HepG2 (cell line): ENCODE data around the gene COQ6. TPM values are rescaled to one million over a fixed set of nuclear protein-coding genes. Genes with fewer than 3 reads are reported as not detected.

Source experiments
- BRCA1 ChIP-seq: sonication (generic); formaldehyde crosslinking; IDR thresholded peaks from 2 replicates; pipeline ENCODE4 v1.4.0; 2020; ENCODE audit warnings: missing genetic modification reagents
- CHD2 ChIP-seq: IDR thresholded peaks from 2 replicates; pipeline ENCODE4 v1.6.1; 2011; ENCODE audit warnings: low read depth, low read length, improper control_type of control experiment
- DNMT3B ChIP-seq: conservative IDR thresholded peaks from 2 replicates; pipeline ENCODE4 v1.6.1; 2016; ENCODE audit warnings: missing biosample characterization, control low read depth
- HNRNPK ChIP-seq: fragments of 200-400 bp; formaldehyde crosslinking; IDR thresholded peaks from 2 replicates; pipeline ENCODE4 v1.6.1; 2018; ENCODE audit warnings: low read length, low read depth, moderate library complexity, mild to moderate bottlenecking; ENCODE audit not compliant: poor library complexity, severe bottlenecking
- HNRNPUL1 ChIP-seq: fragments of 200-400 bp; formaldehyde crosslinking; IDR thresholded peaks from 2 replicates; pipeline ENCODE4 v1.6.1; 2017; ENCODE audit warnings: low read depth, mild to moderate bottlenecking, low read length, moderate library complexity
- HOXA3 ChIP-seq: sonication (generic); formaldehyde crosslinking; IDR thresholded peaks from 2 replicates; pipeline ENCODE4 v1.5.0; 2020; ENCODE audit warnings: missing genetic modification reagents
- KAT8 ChIP-seq: IDR thresholded peaks from 2 replicates; pipeline ENCODE4 v1.6.1; 2016; ENCODE audit warnings: missing genetic modification reagents, missing compliant biosample characterization
- KDM4B ChIP-seq: sonication (generic); formaldehyde crosslinking; IDR thresholded peaks from 2 replicates; pipeline ENCODE4 v1.4.0; 2020; ENCODE audit warnings: missing genetic modification reagents
- NCOR1 ChIP-seq: fragments of 200-600 bp; sonication (generic); IDR thresholded peaks from 2 replicates; pipeline ENCODE4 v1.7.0; 2017; ENCODE audit warnings: antibody characterized with exemption, low read length, borderline replicate concordance
- NFYC ChIP-seq: IDR thresholded peaks from 2 replicates; pipeline ENCODE4 v1.6.1; 2016; ENCODE audit warnings: missing genetic modification reagents, missing compliant biosample characterization
- PHF5A ChIP-seq: IDR thresholded peaks from one replicate; pipeline ENCODE4 v1.6.1; 2018; ENCODE audit warnings: low read depth, missing genetic modification reagents; ENCODE audit not compliant: unreplicated experiment
- ZEB1 ChIP-seq: IDR thresholded peaks from 2 replicates; pipeline ENCODE4 v1.6.1; 2012; ENCODE audit warnings: mild to moderate bottlenecking, low read depth, inconsistent platforms; ENCODE audit not compliant: insufficient replicate concordance
- ZNF160 ChIP-seq: sonication (generic); formaldehyde crosslinking; IDR thresholded peaks from 2 replicates; pipeline ENCODE4 v1.8.0; 2022; ENCODE audit warnings: mild to moderate bottlenecking, inconsistent platforms, missing genetic modification reagents
- ZNF557 ChIP-seq: sonication (generic); formaldehyde crosslinking; IDR thresholded peaks from 2 replicates; pipeline ENCODE4 v1.4.0; 2020; ENCODE audit warnings: missing genetic modification reagents
- ZNF572 ChIP-seq: sonication (generic); formaldehyde crosslinking; IDR thresholded peaks from 2 replicates; pipeline ENCODE4 v1.5.1; 2020; ENCODE audit warnings: mild to moderate bottlenecking, missing genetic modification reagents
- ZNF614 ChIP-seq: IDR thresholded peaks from 2 replicates; pipeline ENCODE4 v1.6.1; 2018; ENCODE audit warnings: missing biosample characterization, missing genetic modification reagents, inconsistent platforms, borderline replicate concordance
- ZSCAN20 ChIP-seq: sonication (generic); formaldehyde crosslinking; IDR thresholded peaks from 2 replicates; pipeline ENCODE4 v1.4.0; 2020; ENCODE audit warnings: missing genetic modification reagents, mild to moderate bottlenecking, borderline replicate concordance
- polyA plus RNA-seq, 8 experiments: library from polyadenylated mRNA; depleted of rRNA in 3 of 8; stranded (reverse) in 7 of 8; unstranded in 1 of 8; fragments of >200 nt; fragmentation: Illumina TruSeq in 4 of 8; extraction: Trizol in 4 of 8; gene quantifications; 2 replicates each; pipeline versions ENCODE4 v1.2.1 to v1.2.3, GENCODE V29; 2011 to 2016; ENCODE audit warnings: low read depth in 4 of 8, missing spikeins in 1 of 8, mixed read lengths in 1 of 8; ENCODE audit not compliant: insufficient read depth in 1 of 8
- total RNA-seq, 5 experiments: library from RNA; depleted of rRNA; stranded (reverse); fragments of >200 nt; fragmentation: Illumina TruSeq; extraction: Trizol; gene quantifications; 2 replicates each; pipeline ENCODE4 v1.2.3, GENCODE V29; 2016; ENCODE audit warnings: low read depth in 1 of 5
- TF ChIP-seq, protein P1 (sequence below): sonication (generic); formaldehyde crosslinking; IDR thresholded peaks from 2 replicates; pipeline ENCODE4 v1.4.0; 2020; ENCODE audit warnings: mild to moderate bottlenecking, low read depth, missing genetic modification reagents
- TF ChIP-seq, protein P2 (sequence below): sonication (generic); formaldehyde crosslinking; IDR thresholded peaks from 2 replicates; pipeline ENCODE4 v1.4.0; 2020; ENCODE audit warnings: mild to moderate bottlenecking, missing genetic modification reagents
- TF ChIP-seq, protein P3 (sequence below): sonication (generic); formaldehyde crosslinking; IDR thresholded peaks from 2 replicates; pipeline ENCODE4 v1.4.0; 2020; ENCODE audit warnings: mild to moderate bottlenecking, missing genetic modification reagents
- TF ChIP-seq, protein P4 (sequence below): IDR thresholded peaks from 2 replicates; pipeline ENCODE4 v1.6.1; 2016; ENCODE audit warnings: control low read depth

The COQ6 gene
- total and polyA plus RNA-seq, 2 of the 13 experiments (the other 11 are each of a cell fraction or from before 2014, with no cell fraction given) = 18.9 to 34.7 TPM

DNA sequence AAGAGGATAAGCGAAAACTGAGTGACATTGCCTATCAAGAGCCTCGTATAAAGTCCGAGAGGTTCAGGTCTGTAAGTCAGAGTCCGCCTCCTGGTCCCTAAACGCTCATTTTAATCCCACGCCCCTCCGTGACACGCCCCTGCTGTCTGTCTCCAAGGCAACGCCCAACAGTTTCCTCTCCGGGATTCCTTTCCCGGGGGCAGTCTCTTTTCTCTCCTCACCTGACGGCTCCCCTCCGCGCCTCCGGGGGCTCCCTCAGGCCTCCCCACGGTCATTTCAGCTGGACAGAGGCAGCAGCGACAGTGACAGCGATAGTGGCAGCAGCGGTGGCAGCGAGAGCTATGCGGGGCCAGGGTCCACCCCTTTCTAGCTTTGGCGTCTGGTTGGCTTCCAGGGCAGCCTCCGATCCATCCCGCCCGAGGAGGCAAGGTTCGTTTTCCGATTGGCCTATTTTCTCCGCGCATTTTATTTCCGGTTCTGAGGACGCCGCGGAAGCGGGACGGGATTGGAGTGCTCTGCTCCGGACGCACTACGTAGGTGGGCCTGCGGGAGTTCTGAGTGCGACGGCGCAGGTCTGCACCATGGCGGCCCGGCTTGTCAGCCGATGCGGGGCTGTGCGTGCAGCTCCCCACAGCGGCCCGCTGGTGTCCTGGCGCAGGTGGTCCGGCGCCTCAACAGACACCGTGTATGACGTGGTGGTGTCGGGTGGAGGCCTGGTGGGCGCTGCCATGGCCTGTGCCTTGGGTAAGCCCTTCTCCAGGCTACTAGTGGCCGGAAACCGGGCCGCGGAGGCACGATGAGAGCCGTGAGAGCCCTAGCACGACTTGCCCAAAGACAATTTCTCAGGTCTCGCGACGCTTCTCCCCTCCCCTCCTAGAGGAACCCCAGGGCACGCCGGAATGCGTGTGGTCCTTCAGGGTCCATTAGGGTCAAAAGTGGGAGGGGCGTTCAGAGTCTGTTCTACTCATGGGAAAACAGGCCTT is at the start of gene COQ6, which contains the start of gene FAM161B (continued):
- TF ChIP-seq HNRNPUL1 (no peak), DNMT3B (CRISPR knock-in tag) (no peak; the same call in 1 of the 2 replicates), KDM4B (CRISPR knock-in tag) (0 out of 2 replicates have a peak, but pooled peaks have one; percentile 35), ZEB1 (no peak), PHF5A (CRISPR knock-in tag) (peak; percentile 68), BRCA1 (CRISPR knock-in tag) (no peak), NCOR1 (peak; percentile 73), ZSCAN20 (CRISPR knock-in tag) (no peak), ZNF160 (no peak), HOXA3 (CRISPR knock-in tag) (peak; percentile 91), ZNF572 (CRISPR knock-in tag) (0 out of 2 replicates have a peak, but pooled peaks have one; percentile 75), ZNF557 (no peak), ZNF614 (CRISPR knock-in tag) (peak; percentile 24; the same call in 1 of the 2 replicates), KAT8 (CRISPR knock-in tag) (peak; percentile 91), NFYC (CRISPR knock-in tag) (peak; percentile 89), HNRNPK (no peak), CHD2 (peak; percentile 88)
- TF ChIP-seq, protein P1, sequence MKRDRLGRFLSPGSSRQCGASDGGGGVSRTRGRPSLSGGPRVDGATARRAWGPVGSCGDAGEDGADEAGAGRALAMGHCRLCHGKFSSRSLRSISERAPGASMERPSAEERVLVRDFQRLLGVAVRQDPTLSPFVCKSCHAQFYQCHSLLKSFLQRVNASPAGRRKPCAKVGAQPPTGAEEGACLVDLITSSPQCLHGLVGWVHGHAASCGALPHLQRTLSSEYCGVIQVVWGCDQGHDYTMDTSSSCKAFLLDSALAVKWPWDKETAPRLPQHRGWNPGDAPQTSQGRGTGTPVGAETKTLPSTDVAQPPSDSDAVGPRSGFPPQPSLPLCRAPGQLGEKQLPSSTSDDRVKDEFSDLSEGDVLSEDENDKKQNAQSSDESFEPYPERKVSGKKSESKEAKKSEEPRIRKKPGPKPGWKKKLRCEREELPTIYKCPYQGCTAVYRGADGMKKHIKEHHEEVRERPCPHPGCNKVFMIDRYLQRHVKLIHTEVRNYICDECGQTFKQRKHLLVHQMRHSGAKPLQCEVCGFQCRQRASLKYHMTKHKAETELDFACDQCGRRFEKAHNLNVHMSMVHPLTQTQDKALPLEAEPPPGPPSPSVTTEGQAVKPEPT = no peak
- TF ChIP-seq, protein P2, sequence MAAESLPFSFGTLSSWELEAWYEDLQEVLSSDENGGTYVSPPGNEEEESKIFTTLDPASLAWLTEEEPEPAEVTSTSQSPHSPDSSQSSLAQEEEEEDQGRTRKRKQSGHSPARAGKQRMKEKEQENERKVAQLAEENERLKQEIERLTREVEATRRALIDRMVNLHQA (CRISPR knock-in tag) = no peak
- TF ChIP-seq, protein P3, sequence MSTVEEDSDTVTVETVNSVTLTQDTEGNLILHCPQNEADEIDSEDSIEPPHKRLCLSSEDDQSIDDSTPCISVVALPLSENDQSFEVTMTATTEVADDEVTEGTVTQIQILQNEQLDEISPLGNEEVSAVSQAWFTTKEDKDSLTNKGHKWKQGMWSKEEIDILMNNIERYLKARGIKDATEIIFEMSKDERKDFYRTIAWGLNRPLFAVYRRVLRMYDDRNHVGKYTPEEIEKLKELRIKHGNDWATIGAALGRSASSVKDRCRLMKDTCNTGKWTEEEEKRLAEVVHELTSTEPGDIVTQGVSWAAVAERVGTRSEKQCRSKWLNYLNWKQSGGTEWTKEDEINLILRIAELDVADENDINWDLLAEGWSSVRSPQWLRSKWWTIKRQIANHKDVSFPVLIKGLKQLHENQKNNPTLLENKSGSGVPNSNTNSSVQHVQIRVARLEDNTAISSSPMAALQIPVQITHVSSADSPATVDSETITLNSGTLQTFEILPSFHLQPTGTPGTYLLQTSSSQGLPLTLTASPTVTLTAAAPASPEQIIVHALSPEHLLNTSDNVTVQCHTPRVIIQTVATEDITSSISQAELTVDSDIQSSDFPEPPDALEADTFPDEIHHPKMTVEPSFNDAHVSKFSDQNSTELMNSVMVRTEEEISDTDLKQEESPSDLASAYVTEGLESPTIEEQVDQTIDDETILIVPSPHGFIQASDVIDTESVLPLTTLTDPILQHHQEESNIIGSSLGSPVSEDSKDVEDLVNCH (CRISPR knock-in tag) = no peak
- TF ChIP-seq, protein P4, sequence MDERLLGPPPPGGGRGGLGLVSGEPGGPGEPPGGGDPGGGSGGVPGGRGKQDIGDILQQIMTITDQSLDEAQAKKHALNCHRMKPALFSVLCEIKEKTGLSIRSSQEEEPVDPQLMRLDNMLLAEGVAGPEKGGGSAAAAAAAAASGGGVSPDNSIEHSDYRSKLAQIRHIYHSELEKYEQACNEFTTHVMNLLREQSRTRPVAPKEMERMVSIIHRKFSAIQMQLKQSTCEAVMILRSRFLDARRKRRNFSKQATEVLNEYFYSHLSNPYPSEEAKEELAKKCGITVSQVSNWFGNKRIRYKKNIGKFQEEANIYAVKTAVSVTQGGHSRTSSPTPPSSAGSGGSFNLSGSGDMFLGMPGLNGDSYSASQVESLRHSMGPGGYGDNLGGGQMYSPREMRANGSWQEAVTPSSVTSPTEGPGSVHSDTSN (CRISPR knock-in tag) = no peak
